HepG2 (cell line): ENCODE data around the gene SLCO2B1. TPM values are rescaled to one million over a fixed set of nuclear protein-coding genes. Genes with fewer than 3 reads are reported as not detected.

Experiments
- CREB3 ChIP-seq: sonication (generic); formaldehyde crosslinking; IDR thresholded peaks from 2 replicates; pipeline ENCODE4 v1.5.0; 2020; ENCODE audit warnings: missing genetic modification reagents
- DDIT3 ChIP-seq: sonication (generic); formaldehyde crosslinking; IDR thresholded peaks from 2 replicates; pipeline ENCODE4 v1.4.0; 2020; ENCODE audit warnings: mild to moderate bottlenecking, missing genetic modification reagents
- ETV6 ChIP-seq: sonication (generic); formaldehyde crosslinking; conservative IDR thresholded peaks from 2 replicates; pipeline ENCODE4 v1.4.0; 2020; ENCODE audit warnings: missing genetic modification reagents
- FUBP1 ChIP-seq: sonication (generic); formaldehyde crosslinking; IDR thresholded peaks from 2 replicates; pipeline ENCODE4 v1.5.1; 2020; ENCODE audit warnings: missing genetic modification reagents, mild to moderate bottlenecking, borderline replicate concordance
- GPN1 ChIP-seq: sonication (generic); formaldehyde crosslinking; IDR thresholded peaks from 2 replicates; pipeline ENCODE4 v1.5.1; 2020; ENCODE audit warnings: missing genetic modification reagents, borderline replicate concordance
- HDAC1 ChIP-seq: sonication (generic); formaldehyde crosslinking; IDR thresholded peaks from 2 replicates; pipeline ENCODE4 v1.5.1; 2020; ENCODE audit warnings: mild to moderate bottlenecking, missing genetic modification reagents
- HNRNPUL1 ChIP-seq: fragments of 200-400 bp; formaldehyde crosslinking; IDR thresholded peaks from 2 replicates; pipeline ENCODE4 v1.6.1; 2017; ENCODE audit warnings: low read depth, mild to moderate bottlenecking, low read length, moderate library complexity
- ISX ChIP-seq: sonication (generic); formaldehyde crosslinking; conservative IDR thresholded peaks from 2 replicates; pipeline ENCODE4 v1.5.0; 2020; ENCODE audit warnings: missing genetic modification reagents
- NR3C1 ChIP-seq: sonication (generic); formaldehyde crosslinking; IDR thresholded peaks from 2 replicates; pipeline ENCODE4 v1.4.0; 2020; ENCODE audit warnings: missing genetic modification reagents
- RARA ChIP-seq: IDR thresholded peaks from 2 replicates; pipeline ENCODE4 v1.6.1; 2016; ENCODE audit warnings: missing genetic modification reagents, missing compliant biosample characterization
- SNAPC4 ChIP-seq: sonication (generic); formaldehyde crosslinking; IDR thresholded peaks from 2 replicates; pipeline ENCODE4 v1.4.0; 2020; ENCODE audit warnings: mild to moderate bottlenecking, missing genetic modification reagents
- STAT5B ChIP-seq: sonication (generic); formaldehyde crosslinking; IDR thresholded peaks from 2 replicates; pipeline ENCODE4 v1.4.0; 2020; ENCODE audit warnings: missing genetic modification reagents
- TAF1 ChIP-seq: sonication (generic); formaldehyde crosslinking; IDR thresholded peaks from 2 replicates; pipeline ENCODE4 v1.4.0; 2020; ENCODE audit warnings: missing genetic modification reagents
- TFE3 ChIP-seq: IDR thresholded peaks from 2 replicates; pipeline ENCODE4 v1.6.1; 2016
- TGIF2 ChIP-seq: IDR thresholded peaks from 2 replicates; pipeline ENCODE4 v1.6.1; 2016; ENCODE audit warnings: control low read depth, missing compliant biosample characterization
- U2AF1 ChIP-seq: fragments of 200-400 bp; formaldehyde crosslinking; optimal IDR thresholded peaks from 2 replicates; pipeline ENCODE3; 2017; ENCODE audit warnings: mild to moderate bottlenecking, low read depth, low read length
- ZBTB1 ChIP-seq: sonication (generic); formaldehyde crosslinking; IDR thresholded peaks from 2 replicates; pipeline ENCODE4 v1.4.0; 2020; ENCODE audit warnings: missing genetic modification reagents, borderline replicate concordance
- ZBTB21 ChIP-seq: sonication (generic); formaldehyde crosslinking; IDR thresholded peaks from 2 replicates; pipeline ENCODE4 v1.4.0; 2020; ENCODE audit warnings: missing genetic modification reagents
- ZNF124 ChIP-seq: sonication (generic); formaldehyde crosslinking; IDR thresholded peaks from 2 replicates; pipeline ENCODE4 v1.4.0; 2020; ENCODE audit warnings: missing genetic modification reagents
- ZNF382 ChIP-seq: sonication (generic); formaldehyde crosslinking; IDR thresholded peaks from 2 replicates; pipeline ENCODE4 v1.5.0; 2020; ENCODE audit warnings: missing genetic modification reagents, mild to moderate bottlenecking, borderline replicate concordance
- ZNF44 ChIP-seq: sonication (generic); formaldehyde crosslinking; IDR thresholded peaks from 2 replicates; pipeline ENCODE4 v1.5.1; 2020; ENCODE audit warnings: mild to moderate bottlenecking, missing genetic modification reagents
- ZSCAN25 ChIP-seq: sonication (generic); formaldehyde crosslinking; IDR thresholded peaks from 2 replicates; pipeline ENCODE4 v1.8.0; 2022; ENCODE audit warnings: mild to moderate bottlenecking, missing genetic modification reagents
- polyA plus RNA-seq, 8 experiments: library from polyadenylated mRNA; depleted of rRNA in 3 of 8; stranded (reverse) in 7 of 8; unstranded in 1 of 8; fragments of >200 nt; fragmentation: Illumina TruSeq in 4 of 8; extraction: Trizol in 4 of 8; gene quantifications; 2 replicates each; pipeline versions ENCODE4 v1.2.1 to v1.2.3, GENCODE V29; 2011 to 2016; ENCODE audit warnings: low read depth in 4 of 8, missing spikeins in 1 of 8, mixed read lengths in 1 of 8; ENCODE audit not compliant: insufficient read depth in 1 of 8
- total RNA-seq, 5 experiments: library from RNA; depleted of rRNA; stranded (reverse); fragments of >200 nt; fragmentation: Illumina TruSeq; extraction: Trizol; gene quantifications; 2 replicates each; pipeline ENCODE4 v1.2.3, GENCODE V29; 2016; ENCODE audit warnings: low read depth in 1 of 5

SLCO2B1 gene
- total and polyA plus RNA-seq, 2 of the 13 experiments (the other 11 are each of a cell fraction or from before 2014, with no cell fraction given): 15.3 to 19.8 TPM

- TF ChIP-seq ZBTB21: no peak; the same call in 1 of the 2 replicates
- TF ChIP-seq RARA (CRISPR knock-in tag): peak; percentile 74
- peak; percentile 38; the same call in 1 of the 2 replicates for TF ChIP-seq ZSCAN25
- TF ChIP-seq ZNF382 (CRISPR knock-in tag): no peak
- no peak for TF ChIP-seq ZNF44 (CRISPR knock-in tag)
- TF ChIP-seq TGIF2 (CRISPR knock-in tag): 0 out of 2 replicates have a peak, but pooled peaks have one; percentile 77
- TF ChIP-seq STAT5B (CRISPR knock-in tag): no peak
- TF ChIP-seq TFE3 (CRISPR knock-in tag): 0 out of 2 replicates have a peak, but pooled peaks have one; percentile 9
- no peak for TF ChIP-seq ISX (CRISPR knock-in tag)
- TF ChIP-seq ZBTB1 (CRISPR knock-in tag): no peak
- no peak for TF ChIP-seq NR3C1 (CRISPR knock-in tag)
- no peak for TF ChIP-seq CREB3 (CRISPR knock-in tag)
- TF ChIP-seq SNAPC4: no peak
- TF ChIP-seq TAF1 (CRISPR knock-in tag): no peak; the same call in 1 of the 2 replicates
- TF ChIP-seq HNRNPUL1: no peak
- no peak for TF ChIP-seq DDIT3 (CRISPR knock-in tag)
- no peak for TF ChIP-seq FUBP1 (CRISPR knock-in tag)
- peak; percentile 69 for TF ChIP-seq HDAC1
- TF ChIP-seq ETV6 (CRISPR knock-in tag): no peak
- TF ChIP-seq U2AF1: peak; percentile 27
- peak; percentile 52; the same call in 1 of the 2 replicates for TF ChIP-seq ZNF124 (CRISPR knock-in tag)
- TF ChIP-seq GPN1: no peak
Measured at GRCh38 chr11:75204012-75204674, 53.2 kb downstream of the SLCO2B1 start (continued).
